ENCODE data around the gene RPTOR. TPM values are rescaled to one million over a fixed set of nuclear protein-coding genes. Genes with fewer than 3 reads are reported as not detected.

Gene RPTOR
- total and polyA plus RNA-seq, 2 donors (not counting 3 experiments of a cell fraction or from before 2014, with no cell fraction given), result 10.7 to 41.8 TPM

- no peaks in the 10 kb centered on the region for H3K27me3 ChIP-seq (ENCODE audit: control insufficient read depth in 2 of 2, insufficient read depth in 2 of 2, low read length in 2 of 2)
- dilution Hi-C loops (cut with MboI; ENCODE audit: extremely low pct_ligation_motif_present, low sequenced_read_pairs) (no loop called here), intact Hi-C loops (cut with micrococcal nuclease) (loop anchor here (1.0 kb wide), 2 partner anchors 114 to 553 kb away; no protein-coding TSS in a partner anchor)
- FAIRE-seq (no peak), DNase-seq (ENCODE audit: low read depth, low spot score) (no peak)
- no peaks in the 10 kb centered on the region for H4K20me1 ChIP-seq (replicated peaks; ENCODE audit: control insufficient read depth, extremely low read depth, insufficient read depth, low read length)
- H3K4me2 ChIP-seq (ENCODE audit: insufficient read depth, low read length), result no peak overlapping the region
- no peak overlapping the region for H3K9ac ChIP-seq (replicated peaks; ENCODE audit: extremely low read depth, insufficient read depth, low read length)
- POLR2A ChIA-PET, result no interaction called here
- CTCF ChIA-PET, result interaction anchor here (0.6 to 2.3 kb wide), 4 partner anchors 51 to 785 kb away, joined by 3 to 41 read pairs (median 4); no protein-coding TSS in a partner anchor
- H3K4me3 ChIP-seq (replicated peaks in 1 of 3; ENCODE audit: insufficient read depth in 1 of 3, low read depth in 1 of 3, low read length in 3 of 3), result no peak overlapping the region
- no peaks in the 10 kb centered on the region for H3K36me3 ChIP-seq (ENCODE audit: control insufficient read depth in 2 of 2, extremely low read depth in 1 of 2, insufficient read depth in 2 of 2, low read length in 2 of 2)
- no peaks in the 10 kb centered on the region for H3K79me2 ChIP-seq (ENCODE audit: control insufficient read depth, insufficient read depth, low read length)
- no peaks in the 10 kb centered on the region for H3K4me1 ChIP-seq (ENCODE audit: control insufficient read depth, extremely low read depth, insufficient read depth, low read length)
- TF ChIP-seq EZH2 (IDR thresholded peaks at IDR 0.05; ENCODE audit: borderline replicate concordance, low read depth, low read length, severe bottlenecking) (no peak), MAX (IDR thresholded peaks at IDR 0.05; ENCODE audit: insufficient read depth, insufficient read length) (no peak), POLR2AphosphoS5 (IDR thresholded peaks at IDR 0.05; ENCODE audit: insufficient read depth, low read depth, low read length) (no peak), JUN (IDR thresholded peaks at IDR 0.05; ENCODE audit: borderline replicate concordance, insufficient read depth, insufficient read length, low read depth) (no peak), POLR2A (IDR thresholded peaks at IDR 0.05; ENCODE audit: low read depth, low read length) (no peak), CTCF (IDR thresholded peaks at IDR 0.05; ENCODE audit: extremely low read depth in 1 of 2, insufficient read depth in 1 of 2, low read depth in 1 of 2, low read length in 2 of 2) (no peak), MYC (IDR thresholded peaks at IDR 0.05; ENCODE audit: low read depth, low read length) (no peak), FOS (IDR thresholded peaks at IDR 0.05; ENCODE audit: borderline replicate concordance, insufficient read depth, low read length) (no peak), GATA2 (IDR thresholded peaks at IDR 0.05; ENCODE audit: insufficient read depth, insufficient read length, low read depth, low read length) (no peak)
- no peaks in the 10 kb centered on the region for H3K9me1 ChIP-seq (replicated peaks; ENCODE audit: control insufficient read depth, extremely low read depth, insufficient read depth, low read length)
- no peak overlapping the region for H2AFZ ChIP-seq (ENCODE audit: low read depth, low read length)
- H3K27ac ChIP-seq (ENCODE audit: insufficient read depth, low read depth, low read length), result no peak overlapping the region
- no peaks in the 10 kb centered on the region for H3K9me3 ChIP-seq (replicated peaks; ENCODE audit: control insufficient read depth, insufficient read depth, low read length)
- BruUV-seq (replicated peaks), result no TSS peak
Observed at GRCh38 chr17:80980397-80981061, 435.9 kb downstream of the RPTOR start.

Measured in endothelial cell of umbilical vein (primary cell).